Measurements from ENCODE around the gene GSTCD. TPM values are rescaled to one million over a fixed set of nuclear protein-coding genes. Genes with fewer than 3 reads are reported as not detected.
"Not testable (repeated sequence)": the region's sequence is repeated elsewhere in the genome, so short reads cannot be mapped to it uniquely, and the experiment has no call there.

GSTCD gene
- total and polyA plus RNA-seq, 2 experiments from 2014 or later, result 2.9 to 6.7 TPM

DNA sequence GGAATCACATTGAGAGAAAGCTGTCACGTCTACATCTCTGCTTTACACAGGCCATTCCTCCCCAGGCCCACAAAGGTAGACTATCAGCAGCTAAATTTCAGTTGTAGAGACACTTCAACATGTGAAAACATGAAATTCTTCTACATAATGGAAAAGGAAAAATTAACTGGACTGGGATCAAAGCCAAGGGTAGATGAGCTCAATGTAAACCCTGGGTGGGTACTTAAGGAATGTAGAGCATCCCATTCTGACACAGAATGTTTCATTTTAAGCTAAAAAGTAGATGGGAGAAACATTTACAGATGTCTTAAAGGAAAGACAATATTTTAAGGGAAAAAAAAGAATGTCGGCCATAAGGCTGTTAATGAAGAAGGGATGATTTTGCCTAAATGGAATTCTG lies 135.4 kb downstream of the GSTCD start:
- DNase-seq, result no peak
- Histone ChIP-seq H3K4me3 (no peak overlapping the region), H3K4me1 (ENCODE audit: insufficient read depth) (no peaks in the 10 kb centered on the region), H3K9me3 (ENCODE audit: low read depth) (no peaks in the 10 kb centered on the region), H3K4me2 (ENCODE audit: unreplicated experiment) (no peak overlapping the region), H3F3A (ENCODE audit: insufficient read depth) (no peaks in the 10 kb centered on the region), H3K79me2 (ENCODE audit: insufficient read depth) (no peaks in the 10 kb centered on the region), H2AFZ (no peak overlapping the region), H3K27ac (no peak overlapping the region), H3K36me3 (ENCODE audit: low read depth) (no peaks in the 10 kb centered on the region), H3K9me2 (ENCODE audit: insufficient read depth) (no peaks in the 10 kb centered on the region), H3K9ac (no peak overlapping the region), H3K27me3 (replicated peaks; ENCODE audit: insufficient read depth) (no peaks in the 10 kb centered on the region), H4K20me1 (ENCODE audit: insufficient read depth) (no peaks in the 10 kb centered on the region)
- in situ Hi-C loops (cut with MboI), result no loop called here
- no peak for TF ChIP-seq EZH2 (IDR thresholded peaks at IDR 0.05; ENCODE audit: insufficient read depth, poor library complexity, severe bottlenecking)
- no peak for TF ChIP-seq EZH2phosphoT487 (IDR thresholded peaks at IDR 0.05; ENCODE audit: insufficient read depth, low read depth)
- WGBS, 2 experiments (ENCODE audit: low coverage in 1 of 2, low lambda C conversion rate in 2 of 2, missing lambda C conversion rate in 2 of 2), result 99 to 100% methylated on average over 2 of the region's 2 CpGs

GRCh38 chr4:105845559-105845958 lies 137.0 kb downstream of the GSTCD start:
- WGBS, 2 experiments (ENCODE audit: low coverage in 1 of 2, low lambda C conversion rate in 2 of 2, missing lambda C conversion rate in 2 of 2), result 81 to 84% methylated on average over 3 of the region's 3 CpGs
- Histone ChIP-seq H3K79me2 (ENCODE audit: insufficient read depth) (no peaks in the 10 kb centered on the region), H2AFZ (no peak overlapping the region), H3K27me3 (replicated peaks; ENCODE audit: insufficient read depth) (no peaks in the 10 kb centered on the region), H3K27ac (no peak overlapping the region), H3F3A (ENCODE audit: insufficient read depth) (no peaks in the 10 kb centered on the region), H3K9me3 (ENCODE audit: low read depth) (no peaks in the 10 kb centered on the region), H3K9ac (no peak overlapping the region), H3K4me2 (ENCODE audit: unreplicated experiment) (no peak overlapping the region), H3K36me3 (ENCODE audit: low read depth) (no peaks in the 10 kb centered on the region), H4K20me1 (ENCODE audit: insufficient read depth) (no peaks in the 10 kb centered on the region), H3K9me2 (ENCODE audit: insufficient read depth) (no peaks in the 10 kb centered on the region), H3K4me1 (ENCODE audit: insufficient read depth) (no peaks in the 10 kb centered on the region), H3K4me3 (no peak overlapping the region)
- TF ChIP-seq EZH2phosphoT487 (IDR thresholded peaks at IDR 0.05; ENCODE audit: insufficient read depth, low read depth), result no peak
- no peak for TF ChIP-seq EZH2 (IDR thresholded peaks at IDR 0.05; ENCODE audit: insufficient read depth, poor library complexity, severe bottlenecking)
- in situ Hi-C loops (cut with MboI), result no loop called here
- DNase-seq, result no peak

DNA sequence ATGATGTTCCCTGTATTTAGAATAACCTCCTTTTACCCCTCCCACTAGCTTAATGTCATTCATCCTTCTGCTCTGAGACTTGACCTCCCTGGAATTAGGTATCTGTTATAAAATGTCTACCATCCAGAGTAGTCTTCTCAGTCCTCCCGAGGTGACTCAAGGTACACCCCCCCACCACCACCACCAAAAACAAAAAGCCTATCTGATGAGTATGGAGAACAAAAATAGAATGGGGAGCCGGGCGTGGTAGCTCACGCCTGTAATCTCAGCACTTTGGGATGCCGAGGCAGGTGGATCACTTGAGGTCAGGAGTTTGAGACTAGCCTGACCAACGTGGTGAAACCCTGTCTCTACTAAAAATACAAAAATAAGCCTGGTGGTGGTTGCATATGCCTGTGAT lies 139.8 kb downstream of the GSTCD start:
- DNase-seq; H3F3A ChIP-seq (ENCODE audit: insufficient read depth); H3K36me3 ChIP-seq (ENCODE audit: low read depth); H3K9ac ChIP-seq; H3K4me1 ChIP-seq (ENCODE audit: insufficient read depth); H3K4me3 ChIP-seq; H3K27me3 ChIP-seq (replicated peaks; ENCODE audit: insufficient read depth); in situ Hi-C loops (cut with MboI); H4K20me1 ChIP-seq (ENCODE audit: insufficient read depth); H2AFZ ChIP-seq; H3K9me2 ChIP-seq (ENCODE audit: insufficient read depth); H3K4me2 ChIP-seq (ENCODE audit: unreplicated experiment); H3K9me3 ChIP-seq (ENCODE audit: low read depth); H3K79me2 ChIP-seq (ENCODE audit: insufficient read depth); H3K27ac ChIP-seq: not testable (repeated sequence)
- WGBS, 2 experiments (ENCODE audit: low coverage in 1 of 2, low lambda C conversion rate in 2 of 2, missing lambda C conversion rate in 2 of 2), result 91 to 95% methylated on average over 6 of the region's 6 CpGs

DNA sequence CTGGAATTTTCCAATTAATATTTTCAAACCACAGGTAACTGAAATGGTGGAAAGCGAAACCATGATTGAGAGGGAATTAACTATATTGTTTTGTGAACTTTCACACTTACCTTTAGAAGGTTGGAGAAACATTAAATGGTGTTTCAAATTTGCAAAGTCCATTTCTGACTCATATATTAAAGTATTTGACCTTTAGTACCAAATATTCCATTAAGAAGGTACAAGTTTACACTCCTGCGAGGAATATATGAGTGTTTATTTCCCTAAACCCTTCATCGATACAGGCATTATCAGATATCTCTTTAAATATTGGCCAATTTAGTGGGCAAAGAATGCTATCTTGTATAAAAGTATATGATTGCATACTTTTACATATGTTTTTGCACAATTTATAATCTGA lies 142.6 kb downstream of the GSTCD start:
- no peak for DNase-seq
- H2AFZ ChIP-seq, result no peak overlapping the region
- H3K9me2 ChIP-seq (ENCODE audit: insufficient read depth), result no peaks in the 10 kb centered on the region
- in situ Hi-C loops (cut with MboI), result no loop called here
- WGBS, 2 experiments (ENCODE audit: low coverage in 1 of 2, low lambda C conversion rate in 2 of 2, missing lambda C conversion rate in 2 of 2), result 99% methylated on average over 3 of the region's 3 CpGs
- no peak overlapping the region for H3K27ac ChIP-seq
- no peaks in the 10 kb centered on the region for H3F3A ChIP-seq (ENCODE audit: insufficient read depth)
- no peak overlapping the region for H3K4me2 ChIP-seq (ENCODE audit: unreplicated experiment)
- no peaks in the 10 kb centered on the region for H3K27me3 ChIP-seq (replicated peaks; ENCODE audit: insufficient read depth)
- TF ChIP-seq EZH2 (IDR thresholded peaks at IDR 0.05; ENCODE audit: insufficient read depth, poor library complexity, severe bottlenecking) (no peak), EZH2phosphoT487 (IDR thresholded peaks at IDR 0.05; ENCODE audit: insufficient read depth, low read depth) (no peak)
- H3K9me3 ChIP-seq (ENCODE audit: low read depth), result no peaks in the 10 kb centered on the region
- no peak overlapping the region for H3K9ac ChIP-seq
- H3K4me1 ChIP-seq (ENCODE audit: insufficient read depth), result no peaks in the 10 kb centered on the region
- H3K4me3 ChIP-seq, result no peak overlapping the region
- H3K36me3 ChIP-seq (ENCODE audit: low read depth), result no peaks in the 10 kb centered on the region
- H4K20me1 ChIP-seq (ENCODE audit: insufficient read depth), result no peaks in the 10 kb centered on the region
- H3K79me2 ChIP-seq (ENCODE audit: insufficient read depth), result no peaks in the 10 kb centered on the region

GRCh38 chr4:105852230-105852629 lies 143.6 kb downstream of the GSTCD start:
- H3K4me1 ChIP-seq (ENCODE audit: insufficient read depth); H3K27ac ChIP-seq; H3K9me2 ChIP-seq (ENCODE audit: insufficient read depth); H3K79me2 ChIP-seq (ENCODE audit: insufficient read depth); H3K4me3 ChIP-seq; H3K36me3 ChIP-seq (ENCODE audit: low read depth); H3K9me3 ChIP-seq (ENCODE audit: low read depth); H3F3A ChIP-seq (ENCODE audit: insufficient read depth); H4K20me1 ChIP-seq (ENCODE audit: insufficient read depth); H3K4me2 ChIP-seq (ENCODE audit: unreplicated experiment); in situ Hi-C loops (cut with MboI); DNase-seq; H3K27me3 ChIP-seq (replicated peaks; ENCODE audit: insufficient read depth); H2AFZ ChIP-seq; H3K9ac ChIP-seq: not testable (repeated sequence)
- WGBS, 2 experiments (ENCODE audit: low coverage in 1 of 2, low lambda C conversion rate in 2 of 2, missing lambda C conversion rate in 2 of 2), result 97 to 98% methylated on average over 2 of the region's 2 CpGs
